Renal cortical epithelial cell (primary cell): ENCODE data around the gene ACTG1. TPM values are rescaled to one million over a fixed set of nuclear protein-coding genes. Genes with fewer than 3 reads are reported as not detected.
A peak's percentile ranks its signal among the peaks of the same experiment; 100 is the strongest.
"Not testable (repeated sequence)": the region's sequence is repeated elsewhere in the genome, so short reads cannot be mapped to it uniquely, and the experiment has no call there.

Source experiments
- DNase-seq: peaks from one replicate; pipeline ENCODE4 v3.0.0-alpha.2; 2011; ENCODE audit warnings: low read depth
- total RNA-seq: library from RNA; depleted of rRNA; stranded (reverse); fragments of >200 nt; gene quantifications from 2 replicates; pipeline ENCODE4 v1.2.3, GENCODE V29; 2014

Gene ACTG1
- total RNA-seq, 1 donor from 2014 or later: 6,713 TPM

DNA sequence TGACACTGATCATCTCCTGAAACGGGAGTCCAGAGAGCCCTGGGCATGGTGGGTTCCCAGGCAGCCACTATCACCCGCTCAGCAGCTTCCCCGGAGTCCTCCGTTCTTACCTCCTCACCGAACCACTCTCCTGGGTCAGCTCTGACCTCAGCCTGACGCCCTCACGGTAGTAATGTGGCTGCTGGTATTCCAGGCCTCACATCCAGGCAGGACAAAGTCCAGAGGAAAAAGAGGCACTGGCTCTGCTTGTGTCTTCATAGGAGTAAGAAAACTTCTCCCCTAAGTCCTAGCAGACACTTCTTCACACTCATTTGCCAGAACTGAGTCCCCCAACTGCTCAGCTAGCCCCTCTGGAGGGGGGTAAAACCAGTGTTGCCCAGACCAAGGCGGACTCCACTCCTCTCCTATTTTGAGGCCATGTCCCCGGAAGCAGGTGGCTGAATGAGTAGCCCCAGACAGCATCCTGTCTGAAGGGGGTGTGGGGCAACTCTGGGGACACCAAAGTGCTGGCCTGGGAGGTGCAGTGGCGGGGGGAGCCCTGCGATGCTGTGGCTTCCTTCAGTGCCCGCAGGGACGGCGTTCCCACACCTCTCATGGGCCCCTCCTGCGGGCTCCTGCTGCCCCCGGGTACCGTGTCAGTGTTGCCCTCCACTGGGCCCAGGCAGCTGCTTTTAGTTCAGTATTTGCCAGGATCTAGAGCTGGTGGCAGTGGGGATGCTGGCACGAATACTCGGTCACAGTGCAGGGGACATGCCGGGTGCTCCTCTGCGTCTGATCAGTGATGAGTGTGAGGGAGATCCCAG, 20.9 kb upstream of the ACTG1 start:
- DNase-seq: no peak

DNA sequence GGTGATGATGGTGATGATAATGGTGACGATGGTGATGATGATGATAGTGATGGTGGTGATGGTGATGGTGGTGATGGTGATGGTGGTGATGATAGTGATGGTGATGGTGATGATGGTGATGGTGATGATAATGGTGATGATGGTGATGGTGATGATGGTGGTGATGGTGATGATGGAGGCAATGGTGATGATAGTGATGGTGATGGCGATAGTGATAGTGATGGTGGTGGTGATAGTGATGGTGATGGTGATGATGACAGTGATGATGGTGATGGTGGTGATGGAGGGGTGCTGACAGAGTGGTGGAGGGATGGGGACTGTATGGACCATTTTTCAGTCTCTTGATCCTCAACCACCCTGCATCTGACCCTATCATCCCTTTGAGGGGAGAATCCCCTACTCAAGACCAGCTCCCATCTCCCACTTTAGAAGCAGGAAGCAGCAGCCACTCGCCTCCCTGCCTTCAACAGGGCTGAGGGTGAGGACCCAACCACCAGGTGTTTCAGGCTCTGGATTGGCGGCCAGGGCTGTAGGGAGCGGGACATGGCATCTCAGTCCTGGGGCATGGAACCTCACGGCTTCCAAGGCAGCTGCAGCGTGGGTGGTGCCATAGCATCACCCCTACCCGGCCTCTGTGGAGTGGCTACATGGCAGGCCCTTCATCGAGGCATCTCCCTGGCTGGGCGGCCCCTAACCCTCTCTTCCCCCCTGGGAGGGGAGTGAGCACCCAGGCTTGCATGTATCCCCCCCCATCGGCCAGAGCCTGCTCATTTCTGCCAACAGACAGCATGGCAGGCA, 20.1 kb upstream of the ACTG1 start:
- DNase-seq: no peak

DNA sequence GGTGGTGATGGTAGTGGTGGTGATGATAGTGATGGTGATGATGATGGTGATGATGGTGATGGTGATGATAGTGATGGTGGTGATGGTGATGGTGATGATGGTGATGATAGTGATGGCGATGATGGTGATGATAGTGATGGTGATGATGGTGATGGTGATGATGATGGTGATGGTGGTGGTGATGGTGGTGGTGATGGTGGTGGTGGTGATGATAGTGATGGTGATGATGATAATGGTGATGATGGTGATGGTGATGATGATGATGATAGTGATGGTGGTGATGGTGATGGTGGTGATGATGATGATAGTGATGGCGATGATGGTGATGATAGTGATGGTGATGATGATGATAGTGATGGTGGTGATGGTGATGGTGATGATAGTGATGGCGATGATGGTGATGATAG, 19.4 kb upstream of the ACTG1 start:
- DNase-seq: not testable (repeated sequence)

DNA sequence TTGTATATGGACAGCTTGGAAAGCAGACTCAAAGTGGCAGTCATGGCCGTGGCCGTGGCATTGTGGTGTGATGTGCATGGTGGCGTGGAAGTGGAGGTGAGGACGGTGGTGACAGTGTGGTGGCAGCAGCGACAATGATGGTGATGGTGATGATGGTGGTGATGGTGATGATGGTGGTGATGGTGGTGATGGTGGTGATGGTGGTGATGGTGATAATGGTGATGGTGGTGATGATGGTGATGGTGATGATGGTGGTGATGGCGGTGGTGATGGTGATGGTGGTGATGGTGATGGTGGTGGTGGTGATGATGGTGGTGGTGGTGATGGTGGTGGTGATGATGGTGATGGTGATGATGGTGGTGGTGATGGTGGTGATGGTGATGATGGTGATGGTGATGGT, 18.4 kb upstream of the ACTG1 start:
- DNase-seq: not testable (repeated sequence)

DNA sequence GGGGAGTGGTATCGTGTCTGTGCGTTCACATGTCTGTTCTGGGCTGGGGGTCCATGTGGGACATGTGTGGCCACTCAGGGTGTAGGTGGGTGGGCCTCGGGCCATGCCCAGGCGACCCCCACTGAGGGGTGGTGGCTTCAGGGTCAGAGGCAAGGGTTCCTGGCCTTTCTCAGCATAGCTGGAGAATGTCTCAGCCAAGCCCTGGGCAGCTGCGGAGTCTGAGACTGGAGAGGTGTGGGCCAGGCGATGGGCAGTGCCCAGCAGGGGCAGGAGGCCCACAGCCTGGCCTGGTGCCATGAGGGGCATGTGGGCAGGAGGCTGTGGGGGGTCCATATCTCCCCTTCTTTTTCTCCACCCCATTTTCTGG, 16.8 kb upstream of the ACTG1 start:
- no peak for DNase-seq

DNA sequence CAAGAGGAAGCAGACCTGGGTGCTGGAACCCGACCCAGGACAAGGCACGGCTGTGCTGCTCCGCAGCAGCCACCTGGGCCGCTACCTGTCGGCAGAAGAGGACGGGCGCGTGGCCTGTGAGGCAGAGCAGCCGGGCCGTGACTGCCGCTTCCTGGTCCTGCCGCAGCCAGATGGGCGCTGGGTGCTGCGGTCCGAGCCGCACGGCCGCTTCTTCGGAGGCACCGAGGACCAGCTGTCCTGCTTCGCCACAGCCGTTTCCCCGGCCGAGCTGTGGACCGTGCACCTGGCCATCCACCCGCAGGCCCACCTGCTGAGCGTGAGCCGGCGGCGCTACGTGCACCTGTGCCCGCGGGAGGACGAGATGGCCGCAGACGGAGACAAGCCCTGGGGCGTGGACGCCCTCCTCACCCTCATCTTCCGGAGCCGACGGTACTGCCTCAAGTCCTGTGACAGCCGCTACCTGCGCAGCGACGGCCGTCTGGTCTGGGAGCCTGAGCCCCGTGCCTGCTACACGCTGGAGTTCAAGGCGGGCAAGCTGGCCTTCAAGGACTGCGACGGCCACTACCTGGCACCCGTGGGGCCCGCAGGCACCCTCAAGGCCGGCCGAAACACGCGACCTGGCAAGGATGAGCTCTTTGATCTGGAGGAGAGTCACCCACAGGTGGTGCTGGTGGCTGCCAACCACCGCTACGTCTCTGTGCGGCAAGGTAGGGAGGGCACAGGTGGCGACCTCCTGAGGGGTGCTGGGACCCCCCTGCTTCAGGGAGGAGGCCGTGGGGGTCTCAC, 16.2 kb upstream of the ACTG1 start:
- no peak for DNase-seq

DNA sequence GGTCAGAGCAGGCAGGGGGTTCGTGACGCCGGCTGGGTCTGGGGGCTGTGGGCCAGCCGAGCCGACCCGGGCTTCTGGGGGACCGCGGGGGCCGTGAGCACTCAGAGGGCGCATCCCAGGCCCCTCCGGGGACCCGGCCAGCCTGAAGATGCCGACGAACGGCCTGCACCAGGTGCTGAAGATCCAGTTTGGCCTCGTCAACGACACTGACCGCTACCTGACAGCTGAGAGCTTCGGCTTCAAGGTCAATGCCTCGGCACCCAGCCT, 15.7 kb upstream of the ACTG1 start:
- no peak for DNase-seq

DNA sequence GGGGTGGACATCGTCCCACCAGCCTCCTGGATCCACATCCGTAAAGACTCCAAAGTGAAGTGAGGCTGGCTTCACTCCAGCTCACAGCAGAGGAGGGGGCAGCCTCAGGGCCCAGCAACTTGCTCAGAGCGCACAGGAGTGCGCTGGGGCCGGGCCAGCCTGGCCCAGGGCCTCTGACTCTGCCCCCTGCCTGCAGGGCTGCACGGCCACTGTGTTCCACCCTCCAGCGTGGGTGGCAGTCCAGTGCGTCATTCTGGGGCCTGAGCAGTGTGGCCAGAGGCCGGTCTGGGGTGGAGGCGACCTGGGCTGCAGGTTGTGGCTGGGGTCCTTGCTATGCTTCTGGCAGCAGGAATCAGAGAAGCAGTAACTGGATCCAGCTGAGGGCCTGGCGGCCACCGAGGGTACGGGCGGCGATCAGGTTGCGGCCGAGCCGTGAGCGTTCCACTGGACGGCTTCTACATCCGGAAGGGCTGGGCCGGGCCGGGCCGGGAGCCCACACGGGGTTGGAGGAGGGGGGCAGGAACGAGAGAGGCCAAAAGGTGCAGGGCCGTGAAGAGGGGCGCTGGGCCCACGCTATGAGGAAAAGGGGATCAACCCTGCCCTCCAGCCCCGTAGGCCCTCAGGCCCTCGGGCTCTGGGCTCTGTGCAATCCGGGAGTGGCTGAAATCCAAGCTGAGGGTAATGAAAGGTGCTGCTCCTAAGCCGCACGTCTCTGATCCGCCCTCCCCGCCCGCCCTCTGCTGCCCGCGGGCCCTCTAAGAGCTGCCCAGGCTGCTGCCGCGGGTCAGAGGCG, 15.2 kb upstream of the ACTG1 start, which contains the start of gene FSCN2:
FSCN2 (plus strand) TSS at position 787 of the 793 bp plus-strand sequence. CDS start 155 bp downstream, outside the sequence.
- no peak for DNase-seq

DNA sequence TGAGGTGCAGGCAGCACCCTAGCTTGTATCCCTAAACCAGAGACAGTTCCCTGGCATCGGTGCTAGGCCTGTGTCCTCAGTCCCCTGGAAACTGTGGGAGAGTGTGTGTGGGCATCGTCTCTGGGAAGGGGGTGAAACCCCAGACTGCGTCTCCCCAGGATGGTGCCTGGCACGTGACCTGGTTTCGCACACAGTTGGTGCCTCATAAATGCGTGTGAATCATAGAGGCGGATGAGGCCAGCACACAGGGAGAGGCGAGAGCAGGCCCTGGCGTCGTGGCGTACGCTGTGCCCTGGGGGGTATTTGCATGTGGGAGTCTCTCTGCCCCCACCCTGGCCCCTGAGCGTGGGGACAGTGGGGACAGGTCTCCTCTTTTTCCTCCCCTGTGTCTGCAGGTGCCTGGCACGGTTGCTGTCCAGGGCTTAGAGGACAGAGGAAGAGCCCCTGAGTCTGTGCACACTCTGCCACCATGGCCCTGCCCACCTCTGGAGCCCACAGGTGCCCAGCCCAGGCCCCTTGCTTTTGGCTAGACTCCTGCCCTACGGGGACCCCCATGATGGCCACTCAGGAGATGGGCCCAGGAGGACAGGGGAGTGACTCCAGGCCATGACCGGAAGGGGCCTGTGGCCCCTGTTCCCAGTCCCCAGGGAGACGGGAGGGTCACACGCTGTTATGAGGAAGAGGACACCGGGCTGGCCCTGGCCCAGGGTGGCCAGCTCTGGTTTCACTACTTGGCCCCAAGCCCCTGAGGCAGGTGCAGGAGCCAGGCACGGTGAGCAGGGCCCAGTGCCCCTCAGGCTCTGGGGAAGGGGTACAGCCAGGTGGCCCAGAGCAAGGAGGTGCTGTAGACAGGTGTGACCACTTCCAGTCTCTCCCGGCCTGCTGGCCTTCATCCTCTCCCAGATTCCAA, 14.3 kb upstream of the ACTG1 start:
- no peak for DNase-seq

DNA sequence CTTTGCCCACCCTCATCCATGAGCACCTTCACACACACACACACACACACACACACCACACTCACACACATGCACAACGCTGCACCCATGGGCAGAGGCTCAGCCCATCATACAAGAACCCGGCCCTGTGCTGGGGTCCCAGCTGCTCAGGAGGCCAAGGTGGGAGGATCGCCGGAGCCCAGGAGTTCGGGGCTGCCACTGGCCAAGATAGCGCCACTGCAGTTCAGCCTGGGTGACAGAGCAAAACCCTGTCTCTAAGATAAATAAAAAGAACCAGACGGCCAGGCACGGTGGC, 12.2 kb upstream of the ACTG1 start:
- DNase-seq: no peak

DNA sequence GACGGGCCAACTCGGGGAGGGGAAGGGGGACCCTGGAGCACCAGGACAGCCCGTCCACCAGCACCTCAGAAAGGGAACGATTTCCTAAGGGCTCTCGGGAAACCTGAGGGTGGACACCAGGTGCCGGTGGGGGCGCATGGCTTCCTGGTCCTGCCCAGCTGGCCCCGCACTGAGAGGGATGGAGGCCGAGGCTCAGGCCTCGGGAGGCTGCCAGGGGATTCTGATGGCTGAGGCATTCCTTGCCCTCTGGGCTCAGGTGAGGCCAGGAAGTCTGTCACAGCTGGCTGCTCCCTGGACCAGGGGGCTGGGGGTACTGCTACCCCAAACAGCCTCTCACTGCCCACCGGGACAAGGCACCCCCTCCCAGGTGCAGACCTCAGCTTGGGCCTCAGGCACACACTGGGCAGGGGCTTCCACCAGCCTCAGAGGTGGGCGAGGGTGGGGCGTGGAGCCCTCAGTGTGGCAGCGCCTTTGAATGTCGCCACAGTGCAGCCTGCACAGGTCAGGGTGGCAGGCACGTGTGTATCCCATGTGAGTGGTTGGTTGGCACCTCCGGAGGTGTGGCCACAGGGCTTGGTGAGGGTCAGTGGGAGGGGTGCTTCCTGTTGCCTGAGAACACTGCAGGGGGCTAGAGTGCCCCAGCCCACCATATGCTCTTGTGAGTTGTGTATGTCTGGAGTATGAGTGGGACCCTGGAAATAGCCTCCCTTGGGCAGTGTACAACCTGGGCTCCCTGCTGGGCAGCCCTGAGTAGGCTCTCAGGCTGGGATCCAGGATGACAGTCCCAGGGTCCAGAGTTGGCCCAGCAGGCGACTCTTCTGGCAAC, 11.7 kb upstream of the ACTG1 start:
- no peak for DNase-seq

DNA sequence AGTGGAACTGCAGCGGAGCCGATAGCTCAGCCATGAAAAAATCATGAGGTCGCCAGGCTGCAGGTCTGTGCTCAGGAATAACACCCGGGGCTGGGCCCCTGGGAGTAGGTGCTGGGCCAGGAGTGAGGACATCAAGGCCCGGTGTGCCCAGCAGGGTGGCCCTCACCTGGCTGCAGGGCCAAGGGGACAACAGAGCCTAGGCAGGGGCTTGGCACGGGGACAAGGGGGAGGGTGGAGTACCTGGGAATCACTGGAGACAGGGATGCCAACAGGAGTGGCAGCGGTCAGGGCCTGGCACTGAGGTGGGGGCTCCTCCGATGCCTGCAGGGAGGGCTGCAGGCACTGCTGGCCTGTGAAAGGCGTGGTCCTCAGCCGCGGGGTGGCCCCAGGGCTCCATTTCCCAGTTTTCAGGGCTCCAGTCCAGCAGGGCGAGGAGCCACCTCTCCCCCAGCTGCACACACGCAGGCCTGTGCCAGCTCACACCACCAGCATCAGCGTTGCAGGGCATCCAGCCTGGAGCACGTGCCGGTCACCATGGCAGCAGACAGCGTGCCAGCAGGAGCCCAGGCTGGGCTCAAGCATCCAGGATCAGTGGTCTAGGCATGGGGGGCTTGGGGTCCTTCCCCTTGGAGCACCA, 10.9 kb upstream of the ACTG1 start:
- DNase-seq: no peak

DNA sequence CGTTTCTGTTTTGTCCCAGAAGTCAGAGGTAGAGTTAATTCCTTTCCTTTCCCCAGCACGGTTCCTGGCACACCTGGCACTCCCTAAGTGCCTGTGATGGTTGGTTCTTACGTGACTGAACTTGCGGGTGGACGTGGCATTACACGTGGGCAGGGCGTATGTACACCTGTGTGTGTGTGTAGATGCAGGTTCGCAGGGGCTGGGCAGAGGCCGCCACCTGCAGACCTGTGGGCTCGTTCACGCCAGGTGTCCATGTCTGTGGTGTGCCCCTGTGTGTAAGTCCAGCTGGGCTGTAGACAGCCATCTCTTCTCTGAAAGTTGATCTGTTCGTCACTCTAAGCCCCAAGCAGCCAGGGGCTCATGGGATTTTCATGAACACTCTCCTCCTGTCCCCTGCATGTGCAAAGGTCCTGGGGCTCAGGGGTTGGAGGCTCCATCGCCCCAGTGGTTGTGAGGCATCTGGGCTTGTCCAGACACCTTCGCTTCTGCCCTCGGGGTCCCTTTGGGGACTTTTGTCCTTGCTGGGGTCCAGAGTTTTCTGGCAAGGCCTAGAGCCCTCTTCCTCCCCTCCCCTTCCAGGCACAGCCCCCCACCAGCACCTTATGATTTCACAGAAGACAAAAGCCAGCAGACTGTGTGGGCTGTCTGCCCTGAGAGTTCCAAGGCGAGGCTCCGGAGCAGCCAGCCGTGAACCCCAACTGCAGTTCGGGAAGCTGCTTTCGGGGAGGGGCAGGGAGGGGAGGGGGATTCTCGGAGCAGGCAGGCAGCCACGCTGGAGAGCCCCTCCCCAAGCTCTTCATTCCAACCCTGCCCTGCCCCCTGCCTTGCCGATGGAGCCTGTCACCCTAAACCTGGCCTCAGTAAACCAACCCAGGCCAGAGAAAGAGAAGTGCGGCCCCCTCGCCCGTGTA, 10.1 kb upstream of the ACTG1 start:
- peak; percentile 52 for DNase-seq

DNA sequence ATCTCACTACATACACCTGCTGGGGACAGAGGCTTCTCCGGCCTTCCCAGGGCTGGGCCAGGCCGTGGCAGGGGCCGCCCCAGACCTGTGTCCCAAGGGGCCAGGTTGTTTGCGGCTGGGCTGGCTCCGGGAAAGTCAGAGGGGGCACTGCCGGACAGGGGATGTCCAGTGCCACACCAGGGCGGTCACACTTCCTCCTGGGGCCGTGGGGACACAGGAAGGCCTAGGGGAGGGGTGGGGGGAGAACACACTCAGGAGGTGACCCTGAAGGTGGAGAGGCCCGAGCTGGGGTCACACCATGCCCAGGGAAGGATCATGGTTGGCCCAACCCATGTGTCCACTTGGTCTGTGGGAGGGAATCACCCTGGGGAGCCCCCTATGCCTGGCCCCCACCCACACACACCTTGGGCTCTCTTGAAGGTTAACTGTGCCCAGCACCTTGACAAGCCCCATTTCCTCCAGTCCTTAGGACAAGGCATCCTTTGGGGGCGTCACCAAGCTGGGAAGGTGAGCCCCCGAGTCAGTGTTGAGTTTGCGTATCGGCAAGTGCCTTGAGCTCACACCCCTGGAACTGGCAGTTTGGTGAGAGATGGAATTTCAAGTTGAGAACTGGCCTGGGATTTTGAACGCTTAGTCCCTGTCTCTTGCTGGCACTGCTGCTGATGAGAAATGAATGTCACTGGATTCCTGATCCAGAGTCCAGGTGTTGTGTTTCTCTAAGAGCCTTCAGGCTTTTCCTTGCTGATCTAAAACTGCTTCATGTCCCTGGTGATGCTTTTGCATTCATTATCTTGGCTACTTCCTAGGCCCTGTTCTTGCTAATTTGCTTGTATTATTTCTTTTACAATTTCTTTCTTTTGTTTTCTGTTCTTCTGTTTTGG, 7.7 kb upstream of the ACTG1 start:
- DNase-seq: no peak

DNA sequence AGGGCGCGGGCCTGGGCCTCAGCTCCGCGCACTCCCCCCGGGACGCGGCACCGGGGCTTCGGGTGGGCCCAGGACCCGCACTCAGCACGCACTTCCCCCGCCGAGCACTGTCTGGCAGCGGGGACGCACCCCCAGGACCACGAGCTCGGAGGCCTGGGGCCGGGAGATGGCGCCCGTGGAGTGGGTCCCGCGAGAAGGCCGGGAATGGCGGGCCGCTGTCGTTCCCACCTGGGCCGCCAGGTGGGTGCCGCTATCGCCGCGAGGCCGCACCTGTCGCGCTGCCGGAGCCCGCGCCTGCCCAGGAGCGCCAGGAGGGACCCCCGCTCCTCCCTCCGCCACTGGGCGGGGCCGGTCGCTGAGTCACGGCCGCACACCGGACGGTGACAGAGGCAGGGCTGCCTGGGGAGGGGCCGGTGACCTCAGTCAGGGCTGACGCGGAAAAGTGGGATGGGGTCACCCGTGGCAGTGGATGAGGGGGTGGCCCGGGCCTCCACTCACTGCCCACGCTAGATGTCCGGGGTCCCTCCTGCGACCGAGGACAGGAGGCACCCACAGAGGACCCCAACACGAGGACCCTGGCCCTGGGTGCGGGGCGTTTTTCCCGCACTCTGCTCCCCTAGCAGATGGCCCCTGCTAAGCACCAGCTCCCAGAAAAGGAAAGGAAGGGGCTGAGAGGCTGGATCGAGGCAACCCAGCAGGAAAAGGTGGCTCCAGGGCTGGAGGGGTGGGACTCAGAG, 6.9 kb upstream of the ACTG1 start:
- no peak for DNase-seq

DNA sequence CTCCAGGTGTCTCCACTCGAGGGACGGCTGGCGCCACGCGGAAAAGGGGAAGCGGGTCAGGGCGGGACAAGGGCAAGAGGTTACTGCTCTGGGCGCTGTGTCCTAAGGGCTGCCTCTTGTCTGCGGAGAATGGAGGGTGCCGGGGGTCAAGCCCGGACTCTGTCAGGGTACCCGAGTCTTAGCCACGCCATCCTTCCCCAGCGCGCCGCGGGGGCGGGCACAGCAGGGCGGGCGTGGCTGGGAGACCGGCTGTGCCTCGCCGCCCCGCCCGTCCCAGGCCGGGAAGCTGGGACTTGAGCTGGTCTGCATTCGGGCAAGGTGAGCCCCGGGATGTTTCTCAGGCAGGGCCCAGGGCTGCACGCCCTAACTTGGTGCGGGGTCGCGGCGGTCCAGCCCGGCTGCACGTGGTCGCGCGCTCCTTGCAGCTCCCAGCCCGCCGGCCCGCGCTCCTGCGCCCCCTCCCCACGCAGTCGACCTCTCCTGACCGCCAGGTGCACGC, 6.2 kb upstream of the ACTG1 start:
- DNase-seq: no peak
